GM18909 (cell line): Measurements from ENCODE around the gene DNAI1.
"Not testable (repeated sequence)": the region's sequence is repeated elsewhere in the genome, so short reads cannot be mapped to it uniquely, and the experiment has no call there.

Experiments used
- ATAC-seq: cut with Tn5 transposase; IDR thresholded peaks from one replicate; pipeline ENCODE4 v1.9.1; 2021; ENCODE audit warnings: mild to moderate bottlenecking; ENCODE audit not compliant: unreplicated experiment, poor library complexity

The DNAI1 gene

DNA sequence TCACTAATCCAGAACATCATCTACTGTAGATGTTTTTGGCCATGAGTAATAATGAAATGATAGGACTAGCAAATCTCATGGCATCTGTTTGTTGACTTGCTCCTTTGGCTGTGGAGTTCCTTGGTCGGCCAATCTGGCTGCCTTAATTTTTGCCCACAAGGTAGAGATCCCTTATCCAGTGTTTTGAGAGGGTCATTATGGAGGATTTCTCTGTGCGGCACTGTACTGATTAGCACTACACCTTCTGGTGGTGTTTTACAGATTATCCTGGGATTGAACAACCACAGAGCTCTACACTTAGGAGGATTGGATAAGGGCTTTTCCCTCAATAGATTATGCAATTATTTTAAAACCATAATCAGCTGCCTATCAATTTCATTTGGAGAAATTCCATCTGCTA, 67.4 kb downstream of the DNAI1 start:
- no peak for ATAC-seq

DNA sequence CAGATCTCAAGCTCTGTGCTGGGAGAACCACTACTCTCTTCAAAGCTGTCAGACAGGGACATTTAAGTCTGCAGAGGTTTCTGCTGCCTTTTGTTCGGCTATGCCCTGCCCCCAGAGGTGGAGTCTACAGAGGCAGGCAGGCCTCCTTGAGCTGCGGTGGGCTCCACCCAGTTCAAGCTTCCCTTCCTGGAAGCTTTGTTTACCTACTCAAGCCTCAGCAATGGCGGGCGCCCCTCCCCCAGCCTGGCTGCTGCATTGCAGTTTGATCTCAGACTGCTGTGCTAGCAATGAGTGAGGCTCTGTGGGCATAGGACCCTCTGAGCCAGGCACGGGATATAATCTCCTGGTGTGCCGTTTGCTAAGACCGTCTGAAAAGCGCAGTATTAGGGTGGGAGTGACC, 73.4 kb downstream of the DNAI1 start:
- ATAC-seq, result not testable (repeated sequence)

GRCh38 chr9:34536685-34537084, 78.1 kb downstream of the DNAI1 start:
- no peak for ATAC-seq

DNA sequence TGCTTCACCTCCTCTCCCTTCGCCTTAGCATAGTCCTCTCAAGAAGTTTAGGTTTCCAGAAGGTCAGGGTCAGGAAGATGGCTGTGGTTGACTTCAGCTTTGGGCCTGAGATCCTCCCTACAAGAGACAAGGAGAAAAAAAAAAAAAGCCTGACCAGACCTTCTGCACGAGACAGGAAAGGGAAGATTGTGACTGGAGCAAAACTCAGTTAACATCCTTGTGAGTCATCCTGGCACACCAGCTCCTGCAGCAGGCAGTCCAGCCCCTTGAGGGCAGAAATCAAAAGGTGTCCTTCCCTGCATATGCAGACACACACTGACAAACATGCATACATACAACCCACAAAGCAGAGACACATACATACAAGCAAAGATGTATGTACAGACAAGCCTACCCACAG, 82.2 kb downstream of the DNAI1 start:
- no peak for ATAC-seq

- ATAC-seq, result no peak
These were observed 82.9 kb downstream of the DNAI1 start for GRCh38 chr9:34541540-34541939.

DNA sequence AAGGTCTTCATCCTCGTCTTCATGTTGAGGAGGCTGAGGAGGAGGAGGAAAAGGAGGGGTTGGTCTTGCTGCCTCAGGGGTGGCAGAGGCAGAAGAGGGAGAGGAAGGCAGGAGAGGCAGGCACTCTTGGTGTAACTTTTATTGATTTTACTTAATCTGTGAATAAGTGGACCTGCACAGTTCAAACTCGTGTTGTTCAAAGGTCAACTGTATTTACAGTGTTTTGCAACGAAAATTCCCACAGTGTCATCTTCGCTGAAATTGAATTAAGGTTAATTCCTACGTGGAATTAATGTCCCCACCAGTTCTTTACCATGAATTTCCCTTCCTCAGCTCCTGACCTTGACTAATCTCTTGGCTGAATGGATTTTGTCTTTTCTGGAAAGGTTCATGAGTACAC, 85.4 kb downstream of the DNAI1 start:
- no peak for ATAC-seq

GRCh38 chr9:34545497-34545896, 86.9 kb downstream of the DNAI1 start:
- ATAC-seq, result no peak

DNA sequence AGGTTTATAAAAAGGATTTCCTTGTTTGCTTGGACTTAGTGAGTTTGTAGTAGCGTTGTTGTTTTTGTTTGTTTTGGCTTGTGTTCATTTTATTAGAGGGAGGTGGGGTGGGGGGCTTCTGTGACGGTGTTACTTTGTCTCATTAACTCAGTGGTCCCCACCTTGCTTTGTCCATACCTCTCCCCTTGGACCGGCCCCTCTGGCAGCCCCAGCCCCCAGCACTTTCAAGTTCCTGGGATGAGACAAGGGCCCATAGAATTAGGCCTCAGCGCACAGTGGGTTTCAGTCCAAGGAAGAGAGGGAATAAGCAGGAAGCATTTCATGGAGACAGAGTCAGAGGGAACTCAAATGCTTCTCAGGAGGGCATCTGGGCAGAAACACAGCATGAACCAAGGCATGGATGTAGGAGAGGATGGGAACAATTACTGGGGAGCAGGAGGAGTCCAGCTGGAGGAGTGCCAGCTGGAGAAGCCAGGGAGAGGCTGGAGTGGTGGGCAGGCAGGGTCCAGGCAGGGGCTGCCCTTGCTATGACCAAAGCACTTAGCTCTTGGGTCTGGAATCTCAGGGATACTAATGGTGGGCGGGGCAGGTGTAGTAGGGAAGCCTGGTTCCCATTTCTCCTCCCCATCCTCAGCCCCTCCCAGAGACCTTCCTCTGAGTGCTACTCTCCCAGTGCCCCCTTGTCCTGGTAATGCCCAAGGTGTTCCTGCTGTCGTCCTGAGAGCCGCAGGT, 87.7 kb downstream of the DNAI1 start:
- ATAC-seq, result no peak

DNA sequence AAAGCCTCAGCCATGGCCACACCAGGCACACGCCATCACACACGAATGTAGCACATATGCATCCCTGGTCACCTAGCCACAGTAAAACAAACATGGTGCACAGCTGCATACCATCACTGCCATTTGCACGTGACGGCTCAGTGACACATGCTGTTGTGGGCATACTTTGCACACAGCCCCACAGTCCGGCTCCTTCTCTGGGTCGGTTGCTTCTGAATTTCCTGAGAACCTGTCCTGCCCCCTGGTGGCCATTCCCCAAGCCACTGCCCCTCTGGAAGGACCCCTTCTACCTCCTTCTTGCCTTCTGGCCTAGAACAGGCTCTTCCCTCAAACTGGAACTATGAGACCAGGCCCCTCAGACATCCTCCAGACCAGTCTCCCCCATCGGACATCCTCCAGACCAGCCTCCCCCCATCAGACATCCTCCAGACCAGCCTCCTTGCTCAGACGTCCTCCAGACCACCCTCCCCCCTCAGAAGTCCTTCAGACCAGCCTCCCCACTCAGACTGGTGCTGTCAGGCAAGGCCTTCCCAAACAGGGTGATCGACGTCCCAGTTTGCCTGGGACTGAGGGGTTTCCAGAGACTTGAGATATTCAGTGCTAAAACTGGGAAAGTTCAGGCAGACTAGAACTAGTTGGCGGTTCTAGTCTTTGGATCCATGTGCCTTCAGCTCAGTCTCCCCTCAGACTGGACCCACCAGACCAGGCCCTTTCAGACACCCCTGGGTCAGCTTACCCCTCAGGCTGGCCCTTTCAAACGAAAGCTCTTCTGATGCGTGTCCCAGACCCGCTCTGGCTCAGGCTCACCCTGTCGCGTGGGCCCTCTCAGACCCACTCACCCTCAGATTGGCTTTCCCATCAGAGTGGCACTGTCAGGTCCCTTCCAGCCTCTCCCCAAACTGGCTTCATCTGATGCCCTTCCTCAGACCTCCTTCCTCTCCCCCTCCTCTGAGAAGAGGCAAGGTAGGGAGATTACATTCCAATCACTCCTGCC, 88.5 kb downstream of the DNAI1 start:
- ATAC-seq, result no peak

- no peak for ATAC-seq
These were observed 89.5 kb downstream of the DNAI1 start for GRCh38 chr9:34547960-34548611.

- ATAC-seq, result no peak
These were observed 90.8 kb downstream of the DNAI1 start for GRCh38 chr9:34549407-34549732.

- no peak for ATAC-seq
These were observed 91.5 kb downstream of the DNAI1 start for GRCh38 chr9:34550016-34550680.

GRCh38 chr9:34550681-34551270, 92.2 kb downstream of the DNAI1 start:
- ATAC-seq, result no peak

GRCh38 chr9:34551751-34552605, 93.4 kb downstream of the DNAI1 start:
- no peak for ATAC-seq

- ATAC-seq, result no peak
These were observed 94.0 kb downstream of the DNAI1 start for GRCh38 chr9:34552606-34552981.

GRCh38 chr9:34552986-34553385, 94.4 kb downstream of the DNAI1 start:
- no peak for ATAC-seq

- no peak for ATAC-seq
These were observed 95.0 kb downstream of the DNAI1 start for GRCh38 chr9:34553511-34554021.

- ATAC-seq, result no peak
These were observed 95.8 kb downstream of the DNAI1 start for GRCh38 chr9:34554211-34555001.
